Spinal cord (tissue), 10 donors: ENCODE data around the gene CREB5. TPM values are rescaled to one million over a fixed set of nuclear protein-coding genes. Genes with fewer than 3 reads are reported as not detected.

Source experiments
- DNase-seq, 6 donors: peaks; one replicate each; pipeline versions ENCODE4 v3.0.0 to v3.0.0-alpha.2; 2013 to 2015; ENCODE audit warnings: low spot score in 6 of 6, low read depth in 4 of 6
- H3K27ac ChIP-seq: one replicate; pipeline ENCODE4 v1.5.1; 2013; ENCODE audit warnings: low read depth, low read length, control low read depth
- H3K27me3 ChIP-seq: one replicate; pipeline ENCODE4 v1.6.1; 2013; ENCODE audit warnings: low read length; ENCODE audit not compliant: control insufficient read depth, insufficient read depth
- H3K36me3 ChIP-seq: one replicate; pipeline ENCODE4 v1.6.1; 2013; ENCODE audit warnings: low read length; ENCODE audit not compliant: control insufficient read depth, insufficient read depth
- H3K4me1 ChIP-seq: one replicate; pipeline ENCODE4 v1.6.1; 2013; ENCODE audit warnings: low read length; ENCODE audit not compliant: control insufficient read depth, insufficient read depth
- H3K4me3 ChIP-seq: one replicate; pipeline ENCODE4 v1.5.1; 2013; ENCODE audit warnings: low read depth, low read length, control low read depth
- H3K9me3 ChIP-seq: one replicate; pipeline ENCODE4 v1.6.1; 2013; ENCODE audit warnings: low read length; ENCODE audit not compliant: control insufficient read depth, insufficient read depth
- WGBS: methylation state at CpG from one replicate; pipeline ENCODE4 v1.1.5; 2013; ENCODE audit warnings: missing lambda C conversion rate; ENCODE audit not compliant: insufficient coverage; 5-methylcytosine and 5-hydroxymethylcytosine counted together
- polyA plus RNA-seq, 2 donors: library from polyadenylated mRNA; unstranded; fragments of 120-200 nt; gene quantifications; one replicate each; pipeline ENCODE4 v1.2.1, GENCODE V29; 2013; ENCODE audit not compliant: insufficient read length in 2 of 2
- total RNA-seq, 2 donors: library from RNA; depleted of rRNA in 1 of 2; stranded (reverse); fragments of 120-200 nt in 1 of 2; fragments of >200 nt in 1 of 2; gene quantifications; one replicate each; pipeline versions ENCODE4 v1.2.3 to v1.2.4, GENCODE V29; 2013 to 2014
- donor health status: healthy.

CREB5 gene
- total and polyA plus RNA-seq, 4 donors = 15.3 to 34.3 (median 17.0) TPM

- H3K27me3 ChIP-seq = no peaks in the 10 kb centered on the region
- DNase-seq = no peak
- no CpG with 5 or more reads among the region's 3 CpGs for WGBS
- no peaks in the 10 kb centered on the region for H3K36me3 ChIP-seq
- no peaks in the 10 kb centered on the region for H3K9me3 ChIP-seq
- peak overlapping the region; percentile 62 for H3K27ac ChIP-seq
- H3K4me1 ChIP-seq = no peaks in the 10 kb centered on the region
- no peak overlapping the region for H3K4me3 ChIP-seq
These were observed 68.3 kb downstream of the CREB5 start for GRCh38 chr7:28480595-28480994.

GRCh38 chr7:28481091-28481926, 69.0 kb downstream of the CREB5 start:
- no peaks in the 10 kb centered on the region for H3K27me3 ChIP-seq
- WGBS = 60% methylated on average over 5 of the region's 9 CpGs
- peak overlapping the region; percentile 62 for H3K27ac ChIP-seq
- no peaks in the 10 kb centered on the region for H3K36me3 ChIP-seq
- no peaks in the 10 kb centered on the region for H3K9me3 ChIP-seq
- no peaks in the 10 kb centered on the region for H3K4me1 ChIP-seq
- DNase-seq = no peak
- H3K4me3 ChIP-seq = no peak overlapping the region

GRCh38 chr7:28483112-28483511, 70.8 kb downstream of the CREB5 start:
- no peaks in the 10 kb centered on the region for H3K9me3 ChIP-seq
- no peaks in the 10 kb centered on the region for H3K36me3 ChIP-seq
- no peak overlapping the region for H3K27ac ChIP-seq
- no peaks in the 10 kb centered on the region for H3K4me1 ChIP-seq
- no peak overlapping the region for H3K4me3 ChIP-seq
- DNase-seq = no peak
- WGBS = 31% methylated on average over 2 of the region's 4 CpGs
- no peaks in the 10 kb centered on the region for H3K27me3 ChIP-seq

- H3K36me3 ChIP-seq = no peaks in the 10 kb centered on the region
- H3K9me3 ChIP-seq = no peaks in the 10 kb centered on the region
- H3K4me3 ChIP-seq = no peak overlapping the region
- WGBS = no CpG with 5 or more reads among the region's 2 CpGs
- DNase-seq = no peak
- no peak overlapping the region for H3K27ac ChIP-seq
- H3K4me1 ChIP-seq = no peaks in the 10 kb centered on the region
- no peaks in the 10 kb centered on the region for H3K27me3 ChIP-seq
These were observed 71.7 kb downstream of the CREB5 start for GRCh38 chr7:28483908-28484605.

GRCh38 chr7:28484606-28484935, 72.3 kb downstream of the CREB5 start:
- WGBS = no CpG with 5 or more reads among the region's 4 CpGs
- no peak overlapping the region for H3K27ac ChIP-seq
- no peaks in the 10 kb centered on the region for H3K27me3 ChIP-seq
- H3K36me3 ChIP-seq = no peaks in the 10 kb centered on the region
- no peaks in the 10 kb centered on the region for H3K9me3 ChIP-seq
- H3K4me3 ChIP-seq = no peak overlapping the region
- no peak for DNase-seq
- H3K4me1 ChIP-seq = no peaks in the 10 kb centered on the region

DNA sequence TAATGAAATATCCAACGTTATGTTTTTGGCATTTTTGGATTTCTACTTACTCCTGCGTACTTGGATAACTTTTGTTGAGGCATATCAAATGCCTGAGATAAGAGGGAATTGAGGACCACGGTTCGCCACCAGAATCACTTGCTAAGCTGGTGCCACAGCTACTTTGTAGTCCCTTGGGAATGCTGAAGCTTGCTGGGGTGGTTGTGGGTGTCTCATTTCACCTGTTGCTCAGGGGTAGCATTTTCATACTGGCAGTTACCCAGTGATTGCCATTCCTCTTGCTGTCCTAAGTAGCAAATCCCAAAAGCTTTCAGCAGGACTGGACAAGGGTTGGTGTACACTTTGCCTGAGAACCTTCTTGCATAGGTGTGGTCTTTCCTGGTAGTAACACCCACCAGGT, 75.2 kb downstream of the CREB5 start:
- Histone ChIP-seq H3K4me1 (no peaks in the 10 kb centered on the region), H3K36me3 (no peaks in the 10 kb centered on the region), H3K9me3 (no peaks in the 10 kb centered on the region), H3K27me3 (no peaks in the 10 kb centered on the region), H3K4me3 (no peak overlapping the region), H3K27ac (no peak overlapping the region)
- no peak for DNase-seq
- 97% methylated on average over 4 of the region's 4 CpGs for WGBS

DNA sequence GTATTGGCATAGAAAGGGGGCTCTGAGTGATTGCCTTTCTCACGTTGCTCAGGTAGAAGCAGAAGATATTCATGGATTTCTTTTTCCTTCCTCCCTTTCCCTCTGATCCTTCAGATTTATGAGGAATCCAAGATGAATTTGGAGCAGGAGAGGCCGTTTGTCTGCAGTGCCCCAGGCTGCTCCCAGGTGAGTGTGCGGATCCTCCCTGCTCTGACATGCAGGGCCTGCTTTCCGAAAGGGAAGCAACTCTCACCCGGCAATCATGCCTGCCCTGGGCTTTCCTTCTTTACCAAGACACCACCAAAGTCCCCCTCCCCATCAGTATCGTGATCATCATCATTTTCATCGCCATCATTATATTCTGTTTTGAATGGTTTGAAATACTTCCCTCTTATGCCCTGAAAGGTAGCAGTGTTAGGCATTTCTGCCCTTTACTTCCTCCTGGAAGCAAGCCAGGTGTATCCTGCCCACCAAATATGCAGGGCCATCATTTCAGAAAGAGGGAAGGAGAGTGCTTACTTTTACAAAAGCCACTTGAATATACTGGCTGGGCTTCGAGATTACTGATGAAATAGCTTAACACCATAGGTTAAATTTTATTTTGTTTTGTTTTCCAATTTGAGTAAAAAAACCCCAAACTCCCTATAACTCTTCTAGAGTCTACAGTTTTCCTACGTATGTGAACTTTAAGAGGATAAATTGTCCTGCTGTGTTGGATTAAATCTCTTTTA, 75.9 kb downstream of the CREB5 start:
- no peak for DNase-seq
- Histone ChIP-seq H3K4me3 (no peak overlapping the region), H3K27me3 (no peaks in the 10 kb centered on the region), H3K27ac (no peak overlapping the region), H3K36me3 (no peaks in the 10 kb centered on the region), H3K9me3 (no peaks in the 10 kb centered on the region), H3K4me1 (no peaks in the 10 kb centered on the region)
- WGBS = 90% methylated on average over 4 of the region's 9 CpGs

- H3K36me3 ChIP-seq = no peaks in the 10 kb centered on the region
- no peaks in the 10 kb centered on the region for H3K9me3 ChIP-seq
- no peaks in the 10 kb centered on the region for H3K4me1 ChIP-seq
- no peaks in the 10 kb centered on the region for H3K27me3 ChIP-seq
- DNase-seq = no peak
- no peak overlapping the region for H3K4me3 ChIP-seq
- WGBS = 92% methylated on average over 11 of the region's 11 CpGs
- no peak overlapping the region for H3K27ac ChIP-seq
These were observed 78.5 kb downstream of the CREB5 start for GRCh38 chr7:28490831-28491230.

- H3K4me3 ChIP-seq = no peak overlapping the region
- H3K27ac ChIP-seq = no peak overlapping the region
- no peaks in the 10 kb centered on the region for H3K9me3 ChIP-seq
- no peak for DNase-seq
- no peaks in the 10 kb centered on the region for H3K36me3 ChIP-seq
- no peaks in the 10 kb centered on the region for H3K4me1 ChIP-seq
- H3K27me3 ChIP-seq = no peaks in the 10 kb centered on the region
These were observed 81.2 kb downstream of the CREB5 start for GRCh38 chr7:28493477-28493876.
